ENCODE measurements around the gene PIK3R1. TPM values are rescaled to one million over a fixed set of nuclear protein-coding genes. Genes with fewer than 3 reads are reported as not detected.

Gene PIK3R1
- total RNA-seq, 1 donor from 2014 or later, result 137 TPM

- no peak for ATAC-seq
These were observed 35.2 kb upstream of the PIK3R1 start for GRCh38 chr5:68180121-68181038.

GRCh38 chr5:68181039-68181599 lies 34.4 kb upstream of the PIK3R1 start:
- intact Hi-C loops (cut with DNase I), result no loop called here
- no peak overlapping the region for H3K27ac ChIP-seq
- no peaks in the 10 kb centered on the region for H3K9me3 ChIP-seq
- no peak overlapping the region for H3K4me3 ChIP-seq
- DNase-seq (no peak), ATAC-seq (no peak)
- no peaks in the 10 kb centered on the region for H3K27me3 ChIP-seq
- no peaks in the 10 kb centered on the region for H3K36me3 ChIP-seq
- H3K4me1 ChIP-seq, result no peaks in the 10 kb centered on the region
- TF ChIP-seq CTCF (IDR thresholded peaks at IDR 0.05), result no peak

More at GRCh38 chr5:68180121-68181038, 35.2 kb upstream of the PIK3R1 start:
- intact Hi-C loops (cut with DNase I), result no loop called here
- Histone ChIP-seq H3K27ac (no peak overlapping the region), H3K9me3 (no peaks in the 10 kb centered on the region), H3K27me3 (no peaks in the 10 kb centered on the region), H3K36me3 (no peaks in the 10 kb centered on the region), H3K4me3 (no peak overlapping the region), H3K4me1 (no peaks in the 10 kb centered on the region)
- TF ChIP-seq CTCF (IDR thresholded peaks at IDR 0.05), result no peak
- no peak for DNase-seq

GRCh38 chr5:68182094-68182493 lies 33.5 kb upstream of the PIK3R1 start:
- no peak for TF ChIP-seq CTCF (IDR thresholded peaks at IDR 0.05)
- intact Hi-C loops (cut with DNase I), result no loop called here
- Histone ChIP-seq H3K4me3 (no peak overlapping the region), H3K36me3 (no peaks in the 10 kb centered on the region), H3K9me3 (no peaks in the 10 kb centered on the region), H3K27ac (no peak overlapping the region), H3K4me1 (no peaks in the 10 kb centered on the region), H3K27me3 (no peaks in the 10 kb centered on the region)
- peak; percentile 51 for ATAC-seq
- DNase-seq, result no peak

- intact Hi-C loops (cut with DNase I), result no loop called here
- no peak for DNase-seq
- TF ChIP-seq CTCF (IDR thresholded peaks at IDR 0.05), result no peak
- no peaks in the 10 kb centered on the region for H3K36me3 ChIP-seq
- no peaks in the 10 kb centered on the region for H3K4me1 ChIP-seq
- H3K4me3 ChIP-seq, result no peak overlapping the region
- no peak overlapping the region for H3K27ac ChIP-seq
- ATAC-seq, result no peak
- no peaks in the 10 kb centered on the region for H3K27me3 ChIP-seq
- no peaks in the 10 kb centered on the region for H3K9me3 ChIP-seq
These were observed 33.0 kb upstream of the PIK3R1 start for GRCh38 chr5:68182534-68182933.

GRCh38 chr5:68187268-68188055 lies 28.1 kb upstream of the PIK3R1 start:
- ATAC-seq, result peak; percentile 54
- peak overlapping the region; percentile 28 for H3K27ac ChIP-seq

More at GRCh38 chr5:68187268-68188055, 28.1 kb upstream of the PIK3R1 start:
- intact Hi-C loops (cut with DNase I), result no loop called here
- Histone ChIP-seq H3K27me3 (no peaks in the 10 kb centered on the region), H3K4me3 (peak overlapping the region; percentile 20), H3K9me3 (no peaks in the 10 kb centered on the region), H3K4me1 (no peaks in the 10 kb centered on the region), H3K36me3 (no peaks in the 10 kb centered on the region)
- peak; percentile 67 for DNase-seq
- TF ChIP-seq CTCF (IDR thresholded peaks at IDR 0.05), result no peak

All from upper lobe of right lung (tissue), 1 donor.